ENCODE data around the gene ASCL2. TPM values are rescaled to one million over a fixed set of nuclear protein-coding genes. Genes with fewer than 3 reads are reported as not detected.

ASCL2 gene
- total and polyA plus RNA-seq, 2 of the 4 experiments (the other 2 are of a cell fraction) = not detected

DNA sequence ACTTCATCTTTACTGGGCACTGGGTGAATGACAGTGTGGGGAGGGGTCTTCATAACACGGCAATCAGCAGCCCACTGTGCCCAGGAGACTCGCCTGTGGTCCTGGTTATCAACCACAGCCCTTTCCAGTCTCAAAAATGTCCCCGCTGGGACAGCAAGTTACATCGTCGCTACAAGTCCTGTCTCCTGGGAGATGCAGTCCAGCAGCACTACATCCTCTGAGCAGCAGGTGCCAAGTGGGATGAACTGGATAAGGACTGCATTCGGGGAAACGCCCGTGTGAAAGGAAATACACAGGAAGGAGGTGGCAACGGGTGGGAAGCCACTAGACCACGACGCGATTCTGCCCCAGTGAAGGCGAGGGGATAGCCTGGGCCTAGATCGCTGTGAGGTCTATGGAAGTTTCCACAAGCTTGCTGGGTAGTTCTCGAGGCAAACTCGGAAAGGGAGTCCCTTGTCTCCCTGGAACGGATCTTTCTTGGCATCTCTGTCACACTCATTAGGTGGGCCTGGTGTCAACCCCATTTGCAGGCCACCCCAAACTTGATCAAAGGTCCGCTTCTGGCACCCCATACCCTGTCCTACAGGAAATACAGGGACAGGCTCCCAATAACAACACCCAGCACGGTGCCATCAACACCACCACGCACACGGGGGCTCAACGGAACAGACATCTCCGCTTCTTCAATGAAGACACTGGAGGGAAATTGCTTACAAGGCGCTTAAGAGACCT lies 4.4 kb downstream of the ASCL2 start:
- Histone ChIP-seq H2AK5ac (ENCODE audit: low read depth, low read length) (no peak overlapping the region), H2BK120ac (ENCODE audit: low read depth, low read length) (no peak overlapping the region), H3K9me1 (ENCODE audit: insufficient read depth, low read length) (no peaks in the 10 kb centered on the region), H3K36me3 (ENCODE audit: control insufficient read depth, insufficient read depth, low read length) (no peaks in the 10 kb centered on the region), H3K9ac (ENCODE audit: low read depth, low read length) (no peak overlapping the region), H2BK15ac (ENCODE audit: low read depth, low read length) (no peak overlapping the region), H3K4me3 (ENCODE audit: insufficient read depth, low read depth, low read length) (no peak overlapping the region), H3K18ac (ENCODE audit: low read depth, low read length) (no peak overlapping the region), H3K27me3 (ENCODE audit: control insufficient read depth, insufficient read depth, low read length) (peaks cover 63% of the 10 kb centered on the region), H3K79me1 (ENCODE audit: low read depth in 1 of 2, low read length in 2 of 2) (no peaks in the 10 kb centered on the region), H4K20me1 (ENCODE audit: insufficient read depth, low read length) (no peaks in the 10 kb centered on the region), H3K4me2 (ENCODE audit: low read depth, low read length) (no peak overlapping the region), H3K4me1 (ENCODE audit: control insufficient read depth, insufficient read depth, low read length) (no peaks in the 10 kb centered on the region), H3K23ac (ENCODE audit: low read depth, low read length) (no peak overlapping the region), H2BK5ac (ENCODE audit: low read depth, low read length, poor library complexity, severe bottlenecking) (no peak overlapping the region), H3K4ac (ENCODE audit: low read depth, low read length) (no peak overlapping the region), H2AK9ac (replicated peaks; ENCODE audit: low read depth, low read length, poor library complexity) (no peak overlapping the region), H4K8ac (ENCODE audit: low read depth in 2 of 2, low read length in 2 of 2) (no peak overlapping the region), H3K9me3 (ENCODE audit: control insufficient read depth, insufficient read depth, low read length) (no peaks in the 10 kb centered on the region), H4K91ac (ENCODE audit: insufficient read depth, low read depth, low read length) (no peak overlapping the region), H3K56ac (ENCODE audit: extremely low read depth, insufficient read depth, low read length) (no peak overlapping the region), H3K27ac (ENCODE audit: insufficient read depth, low read length) (no peak overlapping the region), H2BK20ac (ENCODE audit: low read depth, low read length) (no peak overlapping the region), H2AFZ (replicated peaks; ENCODE audit: low read length, poor library complexity) (no peak overlapping the region), H3K14ac (replicated peaks; ENCODE audit: low read depth, low read length) (no peak overlapping the region), H4K5ac (ENCODE audit: low read depth, low read length) (no peak overlapping the region)
- POLR2A ChIA-PET (ENCODE audit: unreplicated experiment) = no interaction called here
- dilution Hi-C loops (cut with HindIII; ENCODE audit: low sequenced_read_pairs, unreplicated experiment) = no loop called here
- CTCF ChIA-PET = no interaction called here
- no TSS peak for BruUV-seq (replicated peaks)
- TF ChIP-seq FOS (IDR thresholded peaks at IDR 0.05; ENCODE audit: low read depth, low read length) (no peak), SMC3 (IDR thresholded peaks at IDR 0.05; ENCODE audit: low read depth, low read length) (no peak), MAZ (IDR thresholded peaks at IDR 0.05; ENCODE audit: borderline replicate concordance, low read depth, low read length) (no peak), CHD1 (IDR thresholded peaks at IDR 0.05; ENCODE audit: low read depth, low read length) (no peak), MAFK (IDR thresholded peaks at IDR 0.05; ENCODE audit: low read depth, low read length) (no peak), MXI1 (IDR thresholded peaks at IDR 0.05; ENCODE audit: borderline replicate concordance, low read depth, low read length) (no peak), RCOR1 (IDR thresholded peaks at IDR 0.05; ENCODE audit: insufficient replicate concordance, low read length) (no peak), CEBPB (IDR thresholded peaks at IDR 0.05; ENCODE audit: low read depth, low read length) (no peak), POLR2A (IDR thresholded peaks at IDR 0.05; ENCODE audit: low read depth, low read length) (no peak), BHLHE40 (IDR thresholded peaks at IDR 0.05; ENCODE audit: low read depth, low read length) (no peak), RAD21 (IDR thresholded peaks at IDR 0.05; ENCODE audit: low read length) (no peak), RFX5 (IDR thresholded peaks at IDR 0.05; ENCODE audit: low read depth, low read length) (no peak), NFE2L2 (IDR thresholded peaks at IDR 0.05; ENCODE audit: low read depth, low read length) (no peak)
- TF ChIP-seq, protein P1, sequence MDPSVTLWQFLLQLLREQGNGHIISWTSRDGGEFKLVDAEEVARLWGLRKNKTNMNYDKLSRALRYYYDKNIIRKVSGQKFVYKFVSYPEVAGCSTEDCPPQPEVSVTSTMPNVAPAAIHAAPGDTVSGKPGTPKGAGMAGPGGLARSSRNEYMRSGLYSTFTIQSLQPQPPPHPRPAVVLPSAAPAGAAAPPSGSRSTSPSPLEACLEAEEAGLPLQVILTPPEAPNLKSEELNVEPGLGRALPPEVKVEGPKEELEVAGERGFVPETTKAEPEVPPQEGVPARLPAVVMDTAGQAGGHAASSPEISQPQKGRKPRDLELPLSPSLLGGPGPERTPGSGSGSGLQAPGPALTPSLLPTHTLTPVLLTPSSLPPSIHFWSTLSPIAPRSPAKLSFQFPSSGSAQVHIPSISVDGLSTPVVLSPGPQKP (IDR thresholded peaks at IDR 0.05; ENCODE audit: borderline replicate concordance, low read depth, low read length) = no peak
- TF ChIP-seq, protein P2, sequence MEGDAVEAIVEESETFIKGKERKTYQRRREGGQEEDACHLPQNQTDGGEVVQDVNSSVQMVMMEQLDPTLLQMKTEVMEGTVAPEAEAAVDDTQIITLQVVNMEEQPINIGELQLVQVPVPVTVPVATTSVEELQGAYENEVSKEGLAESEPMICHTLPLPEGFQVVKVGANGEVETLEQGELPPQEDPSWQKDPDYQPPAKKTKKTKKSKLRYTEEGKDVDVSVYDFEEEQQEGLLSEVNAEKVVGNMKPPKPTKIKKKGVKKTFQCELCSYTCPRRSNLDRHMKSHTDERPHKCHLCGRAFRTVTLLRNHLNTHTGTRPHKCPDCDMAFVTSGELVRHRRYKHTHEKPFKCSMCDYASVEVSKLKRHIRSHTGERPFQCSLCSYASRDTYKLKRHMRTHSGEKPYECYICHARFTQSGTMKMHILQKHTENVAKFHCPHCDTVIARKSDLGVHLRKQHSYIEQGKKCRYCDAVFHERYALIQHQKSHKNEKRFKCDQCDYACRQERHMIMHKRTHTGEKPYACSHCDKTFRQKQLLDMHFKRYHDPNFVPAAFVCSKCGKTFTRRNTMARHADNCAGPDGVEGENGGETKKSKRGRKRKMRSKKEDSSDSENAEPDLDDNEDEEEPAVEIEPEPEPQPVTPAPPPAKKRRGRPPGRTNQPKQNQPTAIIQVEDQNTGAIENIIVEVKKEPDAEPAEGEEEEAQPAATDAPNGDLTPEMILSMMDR (conservative IDR thresholded peaks at IDR 0.05; ENCODE audit: low read depth, low read length) = no peak
- TF ChIP-seq, protein P3, sequence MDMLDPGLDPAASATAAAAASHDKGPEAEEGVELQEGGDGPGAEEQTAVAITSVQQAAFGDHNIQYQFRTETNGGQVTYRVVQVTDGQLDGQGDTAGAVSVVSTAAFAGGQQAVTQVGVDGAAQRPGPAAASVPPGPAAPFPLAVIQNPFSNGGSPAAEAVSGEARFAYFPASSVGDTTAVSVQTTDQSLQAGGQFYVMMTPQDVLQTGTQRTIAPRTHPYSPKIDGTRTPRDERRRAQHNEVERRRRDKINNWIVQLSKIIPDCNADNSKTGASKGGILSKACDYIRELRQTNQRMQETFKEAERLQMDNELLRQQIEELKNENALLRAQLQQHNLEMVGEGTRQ (IDR thresholded peaks at IDR 0.05; ENCODE audit: low read depth, low read length) = no peak
- in situ Hi-C loops (cut with MboI; ENCODE audit: low sequenced_read_pairs) = no loop called here
- WGBS, 2 experiments (ENCODE audit: extremely low coverage in 2 of 2, insufficient read length in 1 of 2) = 67% methylated on average over 12 of the region's 24 CpGs; no CpG with 5 or more reads in 1 of the 2 experiments
- intact Hi-C loops (cut with micrococcal nuclease) = no loop called here
- ATAC-seq (ENCODE audit: low read depth) = no peak
- no peak for DNase-seq

Measured in IMR-90 (cell line).